HepG2 (cell line): Measurements from ENCODE around the gene TASOR2. TPM values are rescaled to one million over a fixed set of nuclear protein-coding genes. Genes with fewer than 3 reads are reported as not detected.

Source experiments
- ATF1 ChIP-seq: IDR thresholded peaks from 2 replicates; pipeline ENCODE4 v1.6.1; 2016; ENCODE audit warnings: mild to moderate bottlenecking, control low read depth
- BRCA1 ChIP-seq: sonication (generic); formaldehyde crosslinking; IDR thresholded peaks from 2 replicates; pipeline ENCODE4 v1.4.0; 2020; ENCODE audit warnings: missing genetic modification reagents
- MBNL3 ChIP-seq: fragments of 250-450 bp; sonication (Bioruptor Pico); conservative IDR thresholded peaks from 2 replicates; pipeline ENCODE4 v1.8.0; 2022; ENCODE audit warnings: mild to moderate bottlenecking, inconsistent platforms
- NFIC ChIP-seq: IDR thresholded peaks from 2 replicates; pipeline ENCODE4 v1.6.1; 2012; ENCODE audit warnings: mild to moderate bottlenecking, low read length, inconsistent platforms
- PAWR ChIP-seq: sonication (generic); formaldehyde crosslinking; IDR thresholded peaks from 2 replicates; pipeline ENCODE4 v1.4.0; 2020; ENCODE audit warnings: missing genetic modification reagents, mild to moderate bottlenecking, borderline replicate concordance
- REST ChIP-seq, 2 experiments: IDR thresholded peaks; 2 replicates each; pipeline ENCODE4 v1.6.1; 2011 to 2012; ENCODE audit warnings: low read length in 2 of 2, borderline replicate concordance in 1 of 2, low read depth in 1 of 2, mild to moderate bottlenecking in 1 of 2, moderate library complexity in 1 of 2
- SATB2 ChIP-seq: sonication (generic); formaldehyde crosslinking; IDR thresholded peaks from 2 replicates; pipeline ENCODE4 v1.5.0; 2020; ENCODE audit warnings: missing genetic modification reagents
- TFDP1 ChIP-seq: IDR thresholded peaks from 2 replicates; pipeline ENCODE4 v1.6.1; 2016; ENCODE audit warnings: missing compliant biosample characterization, missing genetic modification reagents, borderline replicate concordance
- USF2 ChIP-seq, 2 experiments: sonication (generic) in 1 of 2; formaldehyde crosslinking in 1 of 2; IDR thresholded peaks; 2 replicates each; pipeline versions ENCODE4 v1.5.1 to v1.6.1; 2011 to 2020; ENCODE audit warnings: borderline replicate concordance in 1 of 2, low read depth in 1 of 2, low read length in 1 of 2, mild to moderate bottlenecking in 1 of 2, missing genetic modification reagents in 1 of 2, moderate library complexity in 1 of 2
- ZC3H13 ChIP-seq: sonication (generic); formaldehyde crosslinking; IDR thresholded peaks from 2 replicates; pipeline ENCODE4 v1.8.1; 2023; ENCODE audit warnings: mild to moderate bottlenecking, missing genetic modification reagents, moderate library complexity
- ZGPAT ChIP-seq: IDR thresholded peaks from 2 replicates; pipeline ENCODE4 v1.6.1; 2016; ENCODE audit warnings: mild to moderate bottlenecking
- ZNF234 ChIP-seq: sonication (generic); formaldehyde crosslinking; conservative IDR thresholded peaks from 2 replicates; pipeline ENCODE4 v1.5.1; 2020; ENCODE audit warnings: mild to moderate bottlenecking, missing genetic modification reagents
- ZNF264 ChIP-seq: sonication (generic); formaldehyde crosslinking; IDR thresholded peaks from 2 replicates; pipeline ENCODE4 v1.4.0; 2020; ENCODE audit warnings: missing genetic modification reagents
- ZNF580 ChIP-seq: IDR thresholded peaks from 2 replicates; pipeline ENCODE4 v1.6.1; 2016; ENCODE audit warnings: low read depth, borderline replicate concordance
- ZNF775 ChIP-seq: sonication (generic); formaldehyde crosslinking; IDR thresholded peaks from 2 replicates; pipeline ENCODE4 v1.4.0; 2020; ENCODE audit warnings: missing genetic modification reagents, mild to moderate bottlenecking, moderate library complexity, borderline replicate concordance
- ZNF782 ChIP-seq: sonication (generic); formaldehyde crosslinking; IDR thresholded peaks from 2 replicates; pipeline ENCODE4 v1.4.0; 2020; ENCODE audit warnings: missing genetic modification reagents, mild to moderate bottlenecking, borderline replicate concordance
- polyA plus RNA-seq, 8 experiments: library from polyadenylated mRNA; depleted of rRNA in 3 of 8; stranded (reverse) in 7 of 8; unstranded in 1 of 8; fragments of >200 nt; fragmentation: Illumina TruSeq in 4 of 8; extraction: Trizol in 4 of 8; gene quantifications; 2 replicates each; pipeline versions ENCODE4 v1.2.1 to v1.2.3, GENCODE V29; 2011 to 2016; ENCODE audit warnings: low read depth in 4 of 8, missing spikeins in 1 of 8, mixed read lengths in 1 of 8; ENCODE audit not compliant: insufficient read depth in 1 of 8
- total RNA-seq, 5 experiments: library from RNA; depleted of rRNA; stranded (reverse); fragments of >200 nt; fragmentation: Illumina TruSeq; extraction: Trizol; gene quantifications; 2 replicates each; pipeline ENCODE4 v1.2.3, GENCODE V29; 2016; ENCODE audit warnings: low read depth in 1 of 5

Gene TASOR2
- total and polyA plus RNA-seq, 2 of the 13 experiments (the other 11 are each of a cell fraction or from before 2014, with no cell fraction given) = 24.2 to 55.3 TPM

GRCh38 chr10:5659702-5660528, 24.7 kb upstream of the TASOR2 start (continued):
- TF ChIP-seq USF2 (IDR thresholded peaks at IDR 0.05; ENCODE audit: low read depth, low read length) (no peak), USF2 (CRISPR knock-in tag; IDR thresholded peaks at IDR 0.05; ENCODE audit: borderline replicate concordance) (no peak), ZNF234 (CRISPR knock-in tag) (no peak), ZNF775 (no peak), ZNF580 (peak; percentile 26; the same call in 1 of the 2 replicates), PAWR (CRISPR knock-in tag) (no peak), ZNF264 (CRISPR knock-in tag) (peak; percentile 16; the same call in 1 of the 2 replicates), REST (IDR thresholded peaks at IDR 0.05; ENCODE audit: borderline replicate concordance in 1 of 2, low read depth in 1 of 2, low read length in 2 of 2) (no peak), BRCA1 (0 out of 2 replicates have a peak, but pooled peaks have one; percentile 36), TFDP1 (CRISPR knock-in tag) (peak; percentile 47; the same call in 1 of the 2 replicates), ZNF782 (CRISPR knock-in tag) (peak; percentile 18; the same call in 1 of the 2 replicates), ZGPAT (CRISPR knock-in tag) (peak; percentile 70), MBNL3 (no peak), NFIC (no peak), SATB2 (CRISPR knock-in tag) (no peak), ATF1 (CRISPR knock-in tag) (no peak; the same call in 1 of the 2 replicates), ZC3H13 (CRISPR knock-in tag) (no peak; the same call in 1 of the 2 replicates)
